K562 (cell line): ENCODE data around the gene RDH11.

Experiments
- REST ChIP-seq, 2 experiments: fragments of 450-650 bp; formaldehyde crosslinking in 1 of 2; IDR thresholded peaks; 2 replicates each; pipeline versions ENCODE4 v1.4.0 to v1.6.1; 2014 to 2020; ENCODE audit warnings: mild to moderate bottlenecking in 2 of 2, borderline replicate concordance in 1 of 2, low read depth in 1 of 2
- ZBTB34 ChIP-seq: fragments of 250-450 bp; sonication (Bioruptor Pico); IDR thresholded peaks from 2 replicates; pipeline ENCODE4 v1.8.0; 2021; ENCODE audit warnings: mild to moderate bottlenecking, moderate library complexity
- ZNF717 ChIP-seq: fragments of 250-450 bp; sonication (Bioruptor Pico); IDR thresholded peaks from 2 replicates; pipeline ENCODE4 v1.5.0; 2021

- TF ChIP-seq ZBTB34 (CRISPR knock-in tag) (no peak), REST (IDR thresholded peaks at IDR 0.05; ENCODE audit: borderline replicate concordance) (no peak), REST (CRISPR knock-in tag; IDR thresholded peaks at IDR 0.05; ENCODE audit: low read depth) (0 out of 2 replicates have a peak, but pooled peaks have one; percentile 27), ZNF717 (no peak)
Measured at GRCh38 chr14:67674480-67675218, 20.9 kb downstream of the RDH11 start, which contains the start of gene VTI1B.
